DOHH2 (cell line): ENCODE data around the gene RAB32.

ENCODE experiments used
- CTCF ChIP-seq: fragments of 200-600 bp; sonication (generic); IDR thresholded peaks from one replicate; pipeline ENCODE4 v1.5.1; 2014; ENCODE audit warnings: antibody characterized with exemption, mild to moderate bottlenecking, low read depth, low read length; ENCODE audit not compliant: poor library complexity, severe bottlenecking
- EZH2phosphoT487 ChIP-seq: fragments of 200-600 bp; sonication (generic); IDR thresholded peaks from 2 replicates; pipeline ENCODE4 v1.6.1; 2017; ENCODE audit warnings: borderline replicate concordance, mild to moderate bottlenecking, antibody characterized with exemption, low read length, moderate library complexity, mixed read lengths

DNA sequence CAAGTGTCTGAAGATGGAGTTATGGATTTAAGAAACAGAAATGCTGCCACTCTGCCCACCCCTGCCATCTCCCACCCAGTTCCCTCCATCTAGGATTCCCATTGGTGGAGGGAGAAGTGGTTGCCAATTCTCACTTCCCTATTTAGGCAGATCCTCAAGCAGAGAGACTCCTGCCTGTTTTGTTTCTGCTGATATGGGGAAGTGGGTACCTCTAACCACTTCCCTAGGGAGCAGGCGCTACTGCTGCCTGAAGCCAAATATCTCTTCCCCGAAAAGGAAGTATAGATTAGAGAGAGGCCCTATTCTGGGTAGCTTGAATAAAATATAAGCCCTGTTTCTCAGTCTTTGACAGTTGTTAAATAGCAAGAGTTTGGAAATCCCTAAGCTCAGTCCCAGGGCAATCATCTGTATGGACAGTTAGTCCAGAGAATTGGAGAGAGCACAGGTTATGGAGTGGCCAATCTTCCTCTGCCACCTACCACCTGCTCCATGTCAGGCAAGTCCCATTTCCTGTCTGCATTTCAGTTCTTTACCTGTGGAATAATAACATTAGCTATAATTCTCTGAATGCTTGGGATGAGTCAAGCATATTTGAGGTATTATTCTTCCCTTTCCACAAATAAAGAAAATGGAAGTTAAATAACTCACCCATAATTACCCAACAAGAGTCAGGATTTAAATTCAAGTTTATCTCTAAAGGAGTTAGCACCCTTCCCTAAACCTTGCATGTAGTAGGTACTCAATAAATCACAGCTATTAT lies 52.5 kb downstream of the RAB32 start:
- TF ChIP-seq EZH2phosphoT487 (no peak), CTCF (no peak)
